HG02981 (cell line): ENCODE data around the gene RFX7.
"Not testable (repeated sequence)": the region's sequence is repeated elsewhere in the genome, so short reads cannot be mapped to it uniquely, and the experiment has no call there.

Source experiments
- ATAC-seq: cut with Tn5 transposase; IDR thresholded peaks from one replicate; pipeline ENCODE4 v1.9.1; 2021; ENCODE audit warnings: mild to moderate bottlenecking, moderate library complexity; ENCODE audit not compliant: unreplicated experiment

RFX7 gene

GRCh38 chr15:56207711-56208110, 36.0 kb downstream of the RFX7 start:
- ATAC-seq, result no peak

GRCh38 chr15:56207092-56207491, 36.6 kb downstream of the RFX7 start:
- peak; percentile 82 for ATAC-seq

- ATAC-seq, result no peak
Measured at GRCh38 chr15:56205061-56205876, 38.4 kb downstream of the RFX7 start.

- ATAC-seq, result not testable (repeated sequence)
Measured at GRCh38 chr15:56203312-56203922, 40.3 kb downstream of the RFX7 start.

- ATAC-seq, result no peak
Measured at GRCh38 chr15:56202701-56203100, 41.0 kb downstream of the RFX7 start.

- ATAC-seq, result peak; percentile 79
Measured at GRCh38 chr15:56199038-56199437, 44.6 kb downstream of the RFX7 start.

- ATAC-seq, result no peak
Measured at GRCh38 chr15:56194035-56194434, 49.6 kb downstream of the RFX7 start.

GRCh38 chr15:56192659-56193442, 50.8 kb downstream of the RFX7 start:
- ATAC-seq, result no peak

- no peak for ATAC-seq
Measured at GRCh38 chr15:56187665-56188064, 56.0 kb downstream of the RFX7 start.

- no peak for ATAC-seq
Measured at GRCh38 chr15:56185980-56186379, 57.7 kb downstream of the RFX7 start.

GRCh38 chr15:56184516-56184915, 59.2 kb downstream of the RFX7 start:
- no peak for ATAC-seq

GRCh38 chr15:56180851-56181250, 62.8 kb downstream of the RFX7 start:
- no peak for ATAC-seq

- ATAC-seq, result no peak
Measured at GRCh38 chr15:56176996-56177395, 66.7 kb downstream of the RFX7 start.

- no peak for ATAC-seq
Measured at GRCh38 chr15:56175788-56176187, 67.9 kb downstream of the RFX7 start.

GRCh38 chr15:56174649-56175048, 69.0 kb downstream of the RFX7 start:
- no peak for ATAC-seq

GRCh38 chr15:56168394-56168793, 75.3 kb downstream of the RFX7 start:
- peak; percentile 47 for ATAC-seq

GRCh38 chr15:56165234-56165633, 78.4 kb downstream of the RFX7 start:
- no peak for ATAC-seq

GRCh38 chr15:56160966-56161365, 82.7 kb downstream of the RFX7 start:
- ATAC-seq, result no peak

- ATAC-seq, result no peak
Measured at GRCh38 chr15:56156877-56157276, 86.8 kb downstream of the RFX7 start.

GRCh38 chr15:56155278-56155677, 88.4 kb downstream of the RFX7 start:
- not testable (repeated sequence) for ATAC-seq

- not testable (repeated sequence) for ATAC-seq
Measured at GRCh38 chr15:56154768-56155167, 88.9 kb downstream of the RFX7 start.

GRCh38 chr15:56150204-56150603, 93.5 kb downstream of the RFX7 start:
- no peak for ATAC-seq
